ENCODE data around the gene LRP5.
"Not testable (repeated sequence)": the region's sequence is repeated elsewhere in the genome, so short reads cannot be mapped to it uniquely, and the experiment has no call there.

Gene LRP5

DNA sequence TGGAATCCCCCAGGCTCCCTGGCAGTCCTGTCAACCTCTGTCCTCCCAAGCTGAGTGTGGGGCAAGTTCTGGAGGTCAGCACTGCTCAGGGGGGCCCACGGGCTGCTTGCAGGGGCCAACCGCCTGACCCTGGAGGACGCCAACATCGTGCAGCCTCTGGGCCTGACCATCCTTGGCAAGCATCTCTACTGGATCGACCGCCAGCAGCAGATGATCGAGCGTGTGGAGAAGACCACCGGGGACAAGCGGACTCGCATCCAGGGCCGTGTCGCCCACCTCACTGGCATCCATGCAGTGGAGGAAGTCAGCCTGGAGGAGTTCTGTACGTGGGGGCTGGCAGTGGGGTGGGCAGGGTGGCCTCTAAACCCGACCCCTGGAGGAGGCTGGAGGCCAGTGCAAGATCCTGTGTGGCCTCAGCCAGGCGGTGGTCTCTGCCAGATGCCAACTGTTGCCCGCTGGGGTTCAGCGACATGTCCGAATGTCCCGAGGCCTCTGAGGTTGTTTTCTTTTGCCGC lies 113.5 kb downstream of the LRP5 start:
- no peak for DNase-seq (ENCODE audit: low read depth)
- H3K4me3 ChIP-seq (replicated peaks; ENCODE audit: low read depth, low read length) = no peak overlapping the region
- TF ChIP-seq, protein P1, sequence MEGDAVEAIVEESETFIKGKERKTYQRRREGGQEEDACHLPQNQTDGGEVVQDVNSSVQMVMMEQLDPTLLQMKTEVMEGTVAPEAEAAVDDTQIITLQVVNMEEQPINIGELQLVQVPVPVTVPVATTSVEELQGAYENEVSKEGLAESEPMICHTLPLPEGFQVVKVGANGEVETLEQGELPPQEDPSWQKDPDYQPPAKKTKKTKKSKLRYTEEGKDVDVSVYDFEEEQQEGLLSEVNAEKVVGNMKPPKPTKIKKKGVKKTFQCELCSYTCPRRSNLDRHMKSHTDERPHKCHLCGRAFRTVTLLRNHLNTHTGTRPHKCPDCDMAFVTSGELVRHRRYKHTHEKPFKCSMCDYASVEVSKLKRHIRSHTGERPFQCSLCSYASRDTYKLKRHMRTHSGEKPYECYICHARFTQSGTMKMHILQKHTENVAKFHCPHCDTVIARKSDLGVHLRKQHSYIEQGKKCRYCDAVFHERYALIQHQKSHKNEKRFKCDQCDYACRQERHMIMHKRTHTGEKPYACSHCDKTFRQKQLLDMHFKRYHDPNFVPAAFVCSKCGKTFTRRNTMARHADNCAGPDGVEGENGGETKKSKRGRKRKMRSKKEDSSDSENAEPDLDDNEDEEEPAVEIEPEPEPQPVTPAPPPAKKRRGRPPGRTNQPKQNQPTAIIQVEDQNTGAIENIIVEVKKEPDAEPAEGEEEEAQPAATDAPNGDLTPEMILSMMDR (IDR thresholded peaks at IDR 0.05; ENCODE audit: low read length, missing control alignments) = no peak

DNA sequence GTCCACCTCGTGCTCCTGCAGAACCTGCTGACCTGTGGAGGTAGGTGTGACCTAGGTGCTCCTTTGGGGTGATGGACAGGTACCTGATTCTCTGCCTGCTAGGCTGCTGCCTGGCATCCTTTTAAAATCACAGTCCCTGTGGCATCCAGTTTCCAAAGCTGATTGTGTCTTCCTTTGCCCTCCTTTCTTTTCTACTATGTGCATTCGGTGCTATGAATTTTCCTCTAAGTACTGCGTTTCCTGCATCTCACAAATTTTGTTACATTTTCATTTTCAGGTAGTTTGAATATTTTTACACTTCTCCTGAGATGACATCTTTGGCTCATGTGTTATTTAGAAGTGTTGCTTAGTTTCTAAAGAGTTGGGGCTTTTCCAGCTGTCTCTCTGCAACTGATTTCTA lies 117.3 kb downstream of the LRP5 start:
- TF ChIP-seq, protein P1 (IDR thresholded peaks at IDR 0.05; ENCODE audit: low read length, missing control alignments) = no peak
- H3K4me3 ChIP-seq (replicated peaks; ENCODE audit: low read depth, low read length) = no peak overlapping the region
- no peak for DNase-seq (ENCODE audit: low read depth)

DNA sequence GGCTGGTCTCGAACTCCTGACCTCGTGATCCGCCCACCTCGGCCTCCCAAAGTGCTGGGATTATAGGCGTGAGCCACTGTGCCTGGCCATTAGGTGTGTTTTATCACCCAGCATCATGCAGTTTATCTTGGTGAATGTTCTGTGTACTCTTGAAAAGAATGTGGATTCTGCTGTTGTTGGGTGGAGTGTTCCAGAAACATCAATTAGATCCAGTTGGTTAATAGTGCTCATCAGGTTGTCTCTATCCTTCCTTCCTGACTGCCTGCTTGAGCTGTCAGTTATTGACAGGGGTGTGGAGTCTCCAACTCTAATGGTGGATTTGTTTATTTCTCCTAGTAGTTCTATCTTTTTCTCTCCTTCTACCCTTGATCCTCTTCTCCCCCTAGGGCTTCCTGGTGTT lies 118.0 kb downstream of the LRP5 start:
- no peak overlapping the region for H3K4me3 ChIP-seq (replicated peaks; ENCODE audit: low read depth, low read length)
- TF ChIP-seq, protein P1 (IDR thresholded peaks at IDR 0.05; ENCODE audit: low read length, missing control alignments) = no peak
- DNase-seq (ENCODE audit: low read depth) = no peak

DNA sequence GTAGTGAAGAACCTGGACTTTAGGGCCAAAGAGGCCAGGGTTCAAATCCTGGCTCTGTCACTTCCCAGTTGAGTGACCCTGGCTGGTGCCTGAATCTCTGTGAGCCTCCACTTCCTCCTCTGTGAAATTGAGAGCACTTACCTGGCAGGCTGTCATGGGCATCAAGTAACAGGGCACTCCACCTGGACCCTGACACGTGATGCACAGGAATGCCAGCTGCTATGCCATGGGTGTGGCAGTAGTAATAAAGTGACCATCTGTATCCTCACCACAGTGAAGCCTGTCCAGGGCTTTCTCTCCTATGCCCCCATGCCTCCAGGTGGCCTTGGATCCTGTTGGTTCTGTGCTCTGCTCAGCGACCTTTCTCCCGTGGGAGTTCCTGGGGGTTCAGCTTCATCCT lies 118.4 kb downstream of the LRP5 start:
- TF ChIP-seq, protein P1 (IDR thresholded peaks at IDR 0.05; ENCODE audit: low read length, missing control alignments) = no peak
- no peak overlapping the region for H3K4me3 ChIP-seq (replicated peaks; ENCODE audit: low read depth, low read length)
- DNase-seq (ENCODE audit: low read depth) = no peak

DNA sequence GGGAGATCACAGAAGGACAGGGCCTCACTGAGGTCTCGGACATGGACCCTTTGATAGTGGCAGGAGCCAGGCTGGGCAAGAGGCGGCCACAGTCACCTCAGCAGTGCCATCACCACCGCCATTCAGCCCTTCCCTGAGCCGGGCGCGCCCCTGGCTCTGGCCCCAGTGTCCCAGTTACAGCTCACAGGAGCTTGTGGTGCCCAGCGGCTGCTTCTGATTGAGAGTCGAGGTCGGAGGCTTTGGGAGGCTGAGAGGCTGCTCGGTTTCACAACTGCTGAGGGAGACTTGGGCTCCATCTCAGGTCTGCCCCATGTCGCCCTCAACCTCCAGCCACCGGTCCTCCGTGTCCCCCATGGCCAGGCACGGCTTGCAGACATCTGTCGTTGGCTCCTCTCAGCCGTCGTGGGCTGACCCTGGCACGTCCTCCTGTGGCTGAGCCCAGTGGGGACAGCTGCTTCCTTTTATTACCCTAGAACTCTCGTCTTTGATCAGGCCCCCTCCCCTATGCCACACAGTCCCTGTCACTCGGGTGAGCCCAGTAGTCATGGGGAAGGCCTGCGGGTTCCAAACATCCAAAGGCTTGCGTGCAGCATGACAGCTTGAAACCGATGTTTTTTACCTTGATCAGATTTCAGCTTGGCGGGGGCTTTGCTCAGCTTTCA lies 119.7 kb downstream of the LRP5 start:
- no peak for DNase-seq (ENCODE audit: low read depth)
- no peak overlapping the region for H3K4me3 ChIP-seq (replicated peaks; ENCODE audit: low read depth, low read length)
- TF ChIP-seq, protein P1 (IDR thresholded peaks at IDR 0.05; ENCODE audit: low read length, missing control alignments) = no peak

DNA sequence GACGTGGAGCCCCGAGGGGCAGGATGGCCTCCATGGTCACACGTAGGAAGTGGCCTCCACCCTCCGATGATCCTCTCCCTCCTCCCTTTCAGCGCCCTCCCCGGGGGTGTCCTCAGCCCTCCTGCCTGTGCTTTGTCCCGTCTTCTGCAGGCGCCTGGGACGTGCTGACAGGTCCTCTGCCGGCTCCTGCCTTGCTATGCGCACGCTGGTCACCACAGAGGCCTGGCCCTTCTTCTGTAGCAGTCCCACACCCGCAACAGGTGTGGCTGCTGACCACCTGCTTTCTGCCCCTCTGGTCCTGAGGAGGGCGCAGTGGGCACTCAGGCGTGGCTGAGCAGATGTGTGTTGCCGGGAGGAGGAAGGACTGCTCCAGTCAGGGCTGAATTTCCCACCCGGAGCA lies 120.5 kb downstream of the LRP5 start:
- H3K4me3 ChIP-seq (replicated peaks; ENCODE audit: low read depth, low read length) = no peak overlapping the region
- TF ChIP-seq, protein P1 (IDR thresholded peaks at IDR 0.05; ENCODE audit: low read length, missing control alignments) = no peak
- no peak for DNase-seq (ENCODE audit: low read depth)

DNA sequence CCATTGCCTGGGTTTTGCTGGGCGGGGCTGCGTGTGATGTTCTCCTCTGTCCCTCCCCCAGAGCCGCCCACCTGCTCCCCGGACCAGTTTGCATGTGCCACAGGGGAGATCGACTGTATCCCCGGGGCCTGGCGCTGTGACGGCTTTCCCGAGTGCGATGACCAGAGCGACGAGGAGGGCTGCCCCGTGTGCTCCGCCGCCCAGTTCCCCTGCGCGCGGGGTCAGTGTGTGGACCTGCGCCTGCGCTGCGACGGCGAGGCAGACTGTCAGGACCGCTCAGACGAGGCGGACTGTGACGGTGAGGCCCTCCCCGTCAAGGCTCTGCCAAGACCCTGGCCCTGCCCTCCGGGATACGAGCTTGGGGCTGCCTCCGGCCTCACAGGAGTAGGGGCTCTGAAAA lies 121.2 kb downstream of the LRP5 start:
- no peak for DNase-seq (ENCODE audit: low read depth)
- TF ChIP-seq, protein P1 (IDR thresholded peaks at IDR 0.05; ENCODE audit: low read length, missing control alignments) = no peak
- no peak overlapping the region for H3K4me3 ChIP-seq (replicated peaks; ENCODE audit: low read depth, low read length)

DNA sequence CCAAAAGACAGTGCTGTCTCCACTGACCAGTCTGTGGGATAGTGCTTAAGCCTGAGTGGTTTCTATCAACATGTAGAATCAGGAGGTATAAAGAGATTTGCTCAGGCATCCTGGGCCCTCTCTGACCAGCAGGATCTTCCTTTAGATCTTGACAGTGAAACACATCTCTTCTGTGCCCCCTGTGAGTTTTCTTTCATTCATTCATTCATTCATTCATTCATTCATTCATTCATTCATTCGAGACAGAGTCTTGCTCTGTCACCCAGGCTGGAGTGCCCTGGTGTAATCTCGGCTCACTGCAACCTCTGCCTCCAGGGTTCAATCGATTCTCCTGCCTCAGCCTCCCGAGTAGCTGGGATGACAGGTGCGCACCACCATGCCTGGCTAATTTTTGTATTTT lies 121.8 kb downstream of the LRP5 start:
- not testable (repeated sequence) for H3K4me3 ChIP-seq (replicated peaks; ENCODE audit: low read depth, low read length); DNase-seq (ENCODE audit: low read depth)

Measured in fibroblast of pulmonary artery (primary cell).